Activated B cell treated with CpG ODN at 0.5 μM for 24 hours (primary cell): ENCODE results near the gene RAB8A. TPM values are rescaled to one million over a fixed set of nuclear protein-coding genes. Genes with fewer than 3 reads are reported as not detected.

Source experiments
- ATAC-seq: fragments of 200-7000 bp; cut with Tn5 transposase; one replicate; pipeline ENCODE4 v1.10.0; 2021; ENCODE audit warnings: low read depth, mild to moderate bottlenecking, moderate library complexity
- CTCF ChIA-PET: fragments of 350-600 bp; sonication (Branson Sonifier 250); formaldehyde crosslinking; loops from one replicate; lab custom pipeline; 2021; ENCODE audit warnings: antibody characterized with exemption; lab: Charles Lee
- POLR2A ChIA-PET: fragments of 350-600 bp; sonication (Branson Sonifier 250); formaldehyde crosslinking; loops from one replicate; lab custom pipeline; 2021; ENCODE audit warnings: antibody characterized with exemption; lab: Charles Lee
- DNase-seq: peaks from one replicate; pipeline ENCODE4 v3.0.0; 2022
- H3K27ac Mint-ChIP-seq: one replicate; pipeline ENCODE4 v1.8.0; 2020; ENCODE audit warnings: mixed read lengths
- H3K27me3 Mint-ChIP-seq: one replicate; pipeline ENCODE4 v1.8.0; 2021; ENCODE audit warnings: mixed read lengths
- H3K36me3 Mint-ChIP-seq: one replicate; pipeline ENCODE4 v1.8.0; 2021; ENCODE audit warnings: low read depth, mixed read lengths
- H3K4me1 Mint-ChIP-seq: one replicate; pipeline ENCODE4 v1.8.0; 2021; ENCODE audit warnings: mixed read lengths
- H3K4me3 Mint-ChIP-seq: one replicate; pipeline ENCODE4 v1.8.0; 2020; ENCODE audit warnings: mild to moderate bottlenecking, mixed read lengths
- H3K9me3 Mint-ChIP-seq: one replicate; pipeline ENCODE4 v1.8.0; 2020; ENCODE audit warnings: mixed read lengths
- CTCF ChIP-seq: fragments of 200-600 bp; IDR thresholded peaks from one replicate; pipeline ENCODE4 v1.8.0; 2022; ENCODE audit warnings: antibody characterized with exemption, mild to moderate bottlenecking
- intact Hi-C: fragments of 100-400 bp; cut with micrococcal nuclease; formaldehyde crosslinking; loops from one replicate; pipeline ENCODE4 v1.15.1; 2024
- total RNA-seq: library from RNA; stranded (reverse); gene quantifications from 2 replicates; pipeline ENCODE4 v1.2.3, GENCODE V29; 2022

The RAB8A gene
- total RNA-seq, 1 donor from 2014 or later = 157 TPM

GRCh38 chr19:16144216-16144581 lies 32.5 kb downstream of the RAB8A start:
- Mint-ChIP-seq H3K27ac (peak overlapping the region; percentile 99), H3K9me3 (no peaks in the 10 kb centered on the region), H3K4me3 (peak overlapping the region; percentile 97), H3K27me3 (no peaks in the 10 kb centered on the region), H3K4me1 (peaks cover 96% of the 10 kb centered on the region), H3K36me3 (peaks cover 31% of the 10 kb centered on the region)
- ChIA-PET CTCF (interaction anchor here (0.9 to 1.9 kb wide), 9 partner anchors 24 to 102 kb away, joined by 3 to 13 read pairs (median 4); partner anchors contain the start of gene FAM32A), POLR2A (interaction anchor here (0.5 to 15.4 kb wide), 40 partner anchors 10 to 1764 kb away, joined by 3 to 338 read pairs (median 6); partner anchors contain the start of genes FAM32A, KLF2, RAB8A and TPM4)
- ATAC-seq = no peak
- intact Hi-C loops = loop anchor here (1.0 to 5.0 kb wide), 3 partner anchors 65 to 443 kb away; no protein-coding TSS in a partner anchor
- no peak for TF ChIP-seq CTCF
- DNase-seq = no peak

DNA sequence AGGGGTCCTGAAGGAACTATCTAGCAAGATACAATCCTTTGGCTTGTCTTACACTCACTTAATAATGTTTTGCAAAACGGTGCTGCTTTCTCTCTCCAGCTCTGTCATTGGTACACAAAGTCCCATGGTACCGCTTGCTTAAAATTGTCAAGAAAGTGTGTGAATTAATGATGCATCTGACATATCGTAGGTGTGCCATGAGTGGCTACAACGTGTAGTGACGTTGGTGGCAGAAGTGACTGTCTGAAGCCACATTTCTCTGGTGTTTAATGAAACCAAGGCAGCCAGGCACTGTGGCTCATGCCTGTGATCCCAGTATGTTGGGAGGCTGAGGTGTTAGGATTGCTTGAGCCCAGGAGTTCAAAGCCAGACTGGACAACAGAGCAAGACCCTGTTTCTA lies 34.4 kb downstream of the RAB8A start:
- no peak for DNase-seq
- H3K27ac Mint-ChIP-seq = peak overlapping the region; percentile 99
- intact Hi-C loops = no loop called here
- ChIA-PET POLR2A (interaction anchor here (0.6 to 15.4 kb wide), 7 partner anchors 11 to 111 kb away, joined by 3 to 338 read pairs (median 6); partner anchors contain the start of gene TPM4), CTCF (interaction anchor here (0.6 kb wide), 1 partner anchor 36 kb away, joined by 3 read pairs; no protein-coding TSS in a partner anchor)
- H3K27me3 Mint-ChIP-seq = no peaks in the 10 kb centered on the region
- no peak for ATAC-seq
- peaks cover 49% of the 10 kb centered on the region for H3K36me3 Mint-ChIP-seq
- H3K4me3 Mint-ChIP-seq = peak overlapping the region; percentile 97
- H3K9me3 Mint-ChIP-seq = no peaks in the 10 kb centered on the region
- peaks cover 91% of the 10 kb centered on the region for H3K4me1 Mint-ChIP-seq
- no peak for TF ChIP-seq CTCF

- intact Hi-C loops = no loop called here
- ChIA-PET POLR2A (interaction anchor here (0.7 to 15.4 kb wide), 12 partner anchors 8 to 72 kb away, joined by 3 to 338 read pairs (median 6); partner anchors contain the start of genes FAM32A, RAB8A and TPM4), CTCF (interaction anchor here (0.9 to 3.3 kb wide), 3 partner anchors 30 to 78 kb away, joined by 3 to 16 read pairs (median 4); no protein-coding TSS in a partner anchor)
- ATAC-seq = no peak
- no peaks in the 10 kb centered on the region for H3K27me3 Mint-ChIP-seq
- H3K36me3 Mint-ChIP-seq = peaks cover 67% of the 10 kb centered on the region
- no peak for TF ChIP-seq CTCF
- H3K27ac Mint-ChIP-seq = peak overlapping the region; percentile 89
- no peak for DNase-seq
- peak overlapping the region; percentile 59 for H3K4me3 Mint-ChIP-seq
- peaks cover 77% of the 10 kb centered on the region for H3K4me1 Mint-ChIP-seq
- H3K9me3 Mint-ChIP-seq = no peaks in the 10 kb centered on the region
Observed at GRCh38 chr19:16148443-16149229, 36.9 kb downstream of the RAB8A start.

DNA sequence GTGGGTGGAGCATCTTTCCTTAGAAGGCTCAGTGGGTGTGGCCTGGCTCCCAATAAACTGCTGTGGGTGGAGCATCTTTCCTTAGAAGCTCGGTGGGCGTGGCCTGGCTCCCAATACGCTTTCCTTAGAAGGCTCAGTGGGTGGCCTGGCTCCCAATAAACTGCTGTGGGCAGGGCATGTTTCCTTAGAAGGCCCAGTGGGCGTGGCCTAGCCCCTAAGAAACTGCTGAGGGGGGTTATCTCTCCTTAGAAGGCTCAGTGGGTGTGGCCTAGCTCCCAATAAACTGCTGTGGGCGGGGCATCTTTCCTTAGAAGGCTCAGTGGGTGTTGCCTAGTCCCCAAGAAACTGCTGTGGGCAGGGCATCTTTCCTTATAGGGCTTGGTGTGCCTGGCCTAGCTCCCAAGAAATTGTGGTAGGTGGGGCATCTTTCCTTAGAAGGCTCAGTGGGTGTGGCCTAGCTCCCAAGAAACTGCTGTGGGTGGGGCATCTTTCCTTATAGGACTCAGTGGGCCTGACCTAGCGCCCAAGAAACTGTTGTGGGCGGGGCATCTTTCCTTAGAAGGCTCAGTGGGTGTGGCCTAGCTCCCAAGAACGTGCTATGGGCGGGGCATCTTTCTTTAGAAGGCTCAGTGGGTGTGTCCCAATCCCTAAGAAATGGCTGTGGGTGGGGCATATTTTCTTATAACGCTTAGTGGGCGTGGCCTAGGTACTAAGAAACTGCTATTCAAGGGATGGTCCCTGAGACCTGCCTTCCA lies 42.1 kb downstream of the RAB8A start:
- POLR2A ChIA-PET = interaction anchor here (1.2 to 15.4 kb wide), 4 partner anchors 11 to 75 kb away, joined by 3 to 338 read pairs (median 88); partner anchors contain the start of gene HSH2D
- H3K36me3 Mint-ChIP-seq = peaks cover 92% of the 10 kb centered on the region
- H3K4me3 Mint-ChIP-seq = no peak overlapping the region
- H3K4me1 Mint-ChIP-seq = peaks cover 59% of the 10 kb centered on the region
- no peaks in the 10 kb centered on the region for H3K27me3 Mint-ChIP-seq
- ATAC-seq (no peak), DNase-seq (no peak)
- CTCF ChIA-PET = interaction anchor here (1.4 to 1.6 kb wide), 2 partner anchors 31 to 36 kb away, joined by 3 read pairs; partner anchors contain the start of gene FAM32A
- H3K9me3 Mint-ChIP-seq = no peaks in the 10 kb centered on the region
- intact Hi-C loops = no loop called here
- H3K27ac Mint-ChIP-seq = peak overlapping the region; percentile 30
- no peak for TF ChIP-seq CTCF
